ENCODE measurements around the gene CFAP410. TPM values are rescaled to one million over a fixed set of nuclear protein-coding genes. Genes with fewer than 3 reads are reported as not detected.

CFAP410 gene
- total RNA-seq, 2 experiments from 2014 or later, result 15.1 to 20.6 TPM

- Histone ChIP-seq H3K4me2 (ENCODE audit: low read length) (no peak overlapping the region), H3K4me3 (ENCODE audit: low read depth, low read length, poor library complexity, severe bottlenecking) (no peak overlapping the region), H3K27ac (ENCODE audit: low read depth, low read length, poor library complexity, severe bottlenecking) (no peak overlapping the region), H4K20me1 (ENCODE audit: insufficient read depth, low read length) (no peaks in the 10 kb centered on the region), H2AFZ (ENCODE audit: low read length) (no peak overlapping the region), H3K36me3 (ENCODE audit: insufficient read depth, low read length) (peaks cover 54% of the 10 kb centered on the region; the same call in 1 of the 2 replicates), H3K79me2 (ENCODE audit: insufficient read depth, low read depth, low read length) (no peaks in the 10 kb centered on the region), H3K9me2 (ENCODE audit: insufficient read depth, low read length) (no peaks in the 10 kb centered on the region), H3K9me3 (ENCODE audit: low read length) (no peaks in the 10 kb centered on the region), H3K4me1 (ENCODE audit: insufficient read depth, low read length, poor library complexity, severe bottlenecking) (no peaks in the 10 kb centered on the region)
- ChIA-PET CTCF (ENCODE audit: unreplicated experiment) (no interaction called here), POLR2A (no interaction called here)
- no TSS peak for BruUV-seq (replicated peaks)
- intact Hi-C loops (cut with micrococcal nuclease; ENCODE audit: unreplicated experiment), result no loop called here
- no peak for DNase-seq (ENCODE audit: low spot score)
- TF ChIP-seq EZH2phosphoT487 (IDR thresholded peaks at IDR 0.05; ENCODE audit: borderline replicate concordance, low read depth, low read length), result no peak
- no peak for TF ChIP-seq CTCF (conservative IDR thresholded peaks at IDR 0.05; ENCODE audit: low read length)
Measured at GRCh38 chr21:44320847-44321246, 18.3 kb downstream of the CFAP410 start.

- H3K4me1 ChIP-seq (ENCODE audit: insufficient read depth, low read length, poor library complexity, severe bottlenecking), result no peaks in the 10 kb centered on the region
- H3K9me3 ChIP-seq (ENCODE audit: low read length), result no peaks in the 10 kb centered on the region
- no TSS peak for BruUV-seq (replicated peaks)
- H3K9me2 ChIP-seq (ENCODE audit: insufficient read depth, low read length), result no peaks in the 10 kb centered on the region
- no peak overlapping the region for H2AFZ ChIP-seq (ENCODE audit: low read length)
- H4K20me1 ChIP-seq (ENCODE audit: insufficient read depth, low read length), result no peaks in the 10 kb centered on the region
- no peaks in the 10 kb centered on the region for H3K79me2 ChIP-seq (ENCODE audit: insufficient read depth, low read depth, low read length)
- no peak overlapping the region for H3K4me3 ChIP-seq (ENCODE audit: low read depth, low read length, poor library complexity, severe bottlenecking)
- no peak for TF ChIP-seq EZH2phosphoT487 (IDR thresholded peaks at IDR 0.05; ENCODE audit: borderline replicate concordance, low read depth, low read length)
- no peak for TF ChIP-seq CTCF (conservative IDR thresholded peaks at IDR 0.05; ENCODE audit: low read length)
- no peak overlapping the region for H3K4me2 ChIP-seq (ENCODE audit: low read length)
- no peak for DNase-seq (ENCODE audit: low spot score)
- intact Hi-C loops (cut with micrococcal nuclease; ENCODE audit: unreplicated experiment), result no loop called here
- peaks cover 41% of the 10 kb centered on the region; the same call in 1 of the 2 replicates for H3K36me3 ChIP-seq (ENCODE audit: insufficient read depth, low read length)
- H3K27ac ChIP-seq (ENCODE audit: low read depth, low read length, poor library complexity, severe bottlenecking), result no peak overlapping the region
- ChIA-PET CTCF (ENCODE audit: unreplicated experiment) (no interaction called here), POLR2A (no interaction called here)
Measured at GRCh38 chr21:44319407-44320065, 19.7 kb downstream of the CFAP410 start.

GRCh38 chr21:44318489-44319285, 20.5 kb downstream of the CFAP410 start:
- peaks cover 34% of the 10 kb centered on the region; the same call in 1 of the 2 replicates for H3K36me3 ChIP-seq (ENCODE audit: insufficient read depth, low read length)

More at GRCh38 chr21:44318489-44319285, 20.5 kb downstream of the CFAP410 start:
- no peaks in the 10 kb centered on the region for H3K9me2 ChIP-seq (ENCODE audit: insufficient read depth, low read length)
- no peak overlapping the region for H2AFZ ChIP-seq (ENCODE audit: low read length)
- TF ChIP-seq EZH2phosphoT487 (IDR thresholded peaks at IDR 0.05; ENCODE audit: borderline replicate concordance, low read depth, low read length) (no peak), CTCF (conservative IDR thresholded peaks at IDR 0.05; ENCODE audit: low read length) (no peak)
- no peak overlapping the region for H3K4me3 ChIP-seq (ENCODE audit: low read depth, low read length, poor library complexity, severe bottlenecking)
- intact Hi-C loops (cut with micrococcal nuclease; ENCODE audit: unreplicated experiment), result no loop called here
- H3K79me2 ChIP-seq (ENCODE audit: insufficient read depth, low read depth, low read length), result no peaks in the 10 kb centered on the region
- H3K9me3 ChIP-seq (ENCODE audit: low read length), result no peaks in the 10 kb centered on the region
- CTCF ChIA-PET (ENCODE audit: unreplicated experiment), result no interaction called here
- no TSS peak for BruUV-seq (replicated peaks)
- no peak for DNase-seq (ENCODE audit: low spot score)
- no peaks in the 10 kb centered on the region for H3K4me1 ChIP-seq (ENCODE audit: insufficient read depth, low read length, poor library complexity, severe bottlenecking)
- POLR2A ChIA-PET, result no interaction called here
- H4K20me1 ChIP-seq (ENCODE audit: insufficient read depth, low read length), result no peaks in the 10 kb centered on the region
- H3K27ac ChIP-seq (ENCODE audit: low read depth, low read length, poor library complexity, severe bottlenecking), result no peak overlapping the region
- no peak overlapping the region for H3K4me2 ChIP-seq (ENCODE audit: low read length)

All from OCI-LY7 (cell line).